IMR-90 (cell line): Measurements from ENCODE around the gene SPAG8. TPM values are rescaled to one million over a fixed set of nuclear protein-coding genes. Genes with fewer than 3 reads are reported as not detected.

ENCODE experiments used
- ATAC-seq: fragments of 200-7000 bp; cut with Tn5 transposase; 2 replicates; pipeline ENCODE4 v1.9.1; 2020; ENCODE audit warnings: low read depth, mild to moderate bottlenecking, moderate library complexity
- BruUV-seq: library from RNA; stranded (reverse); fragments of 400-500 nt; replicated peaks from 2 replicates; lab custom pipeline; 2021; lab: Mats Ljungman, UMichigan
- CTCF ChIA-PET: fragments of 300-600 bp; formaldehyde crosslinking; extraction: SDS; loops from one replicate; lab custom pipeline; 2021; ENCODE audit warnings: antibody characterized with exemption; lab: Yijun Ruan, JAX
- POLR2A ChIA-PET: fragments of 300-600 bp; sonication (Branson Sonifier 250); formaldehyde crosslinking; loops from one replicate; lab custom pipeline; 2022; ENCODE audit warnings: antibody characterized with exemption; ENCODE audit not compliant: unreplicated experiment; lab: Charles Lee
- DNase-seq: peaks from one replicate; pipeline ENCODE4 v3.0.0; 2013
- H2AFZ ChIP-seq: replicated peaks from 2 replicates; pipeline ENCODE3; 2013; ENCODE audit warnings: low read length, mild to moderate bottlenecking; ENCODE audit not compliant: poor library complexity
- H2AK5ac ChIP-seq: 2 replicates; pipeline ENCODE4 v1.6.1; 2013; ENCODE audit warnings: low read depth, low read length, inconsistent platforms
- H2AK9ac ChIP-seq: replicated peaks from 2 replicates; pipeline ENCODE3; 2013; ENCODE audit warnings: mild to moderate bottlenecking, low read depth, low read length, moderate library complexity; ENCODE audit not compliant: poor library complexity
- H2BK120ac ChIP-seq: 2 replicates; pipeline ENCODE4 v1.6.1; 2013; ENCODE audit warnings: low read depth, low read length, inconsistent platforms
- H2BK15ac ChIP-seq: 3 replicates; pipeline ENCODE4 v1.6.1; 2013; ENCODE audit warnings: low read depth, low read length, inconsistent platforms
- H2BK20ac ChIP-seq: 2 replicates; pipeline ENCODE4 v1.6.1; 2013; ENCODE audit warnings: low read depth, mild to moderate bottlenecking, inconsistent platforms, low read length, moderate library complexity
- H2BK5ac ChIP-seq: 2 replicates; pipeline ENCODE4 v1.6.1; 2013; ENCODE audit warnings: mild to moderate bottlenecking, low read depth, low read length, inconsistent platforms; ENCODE audit not compliant: poor library complexity, severe bottlenecking
- H3K14ac ChIP-seq: replicated peaks from 2 replicates; pipeline ENCODE4 v1.6.1; 2013; ENCODE audit warnings: low read depth, low read length, inconsistent platforms
- H3K18ac ChIP-seq: 2 replicates; pipeline ENCODE4 v1.6.1; 2013; ENCODE audit warnings: low read depth, low read length, control low read depth
- H3K23ac ChIP-seq: 2 replicates; pipeline ENCODE4 v1.6.1; 2013; ENCODE audit warnings: low read depth, low read length, inconsistent platforms
- H3K27ac ChIP-seq: 2 replicates; pipeline ENCODE4 v1.5.1; 2013; ENCODE audit warnings: mild to moderate bottlenecking, control low read depth, low read length; ENCODE audit not compliant: insufficient read depth
- H3K27me3 ChIP-seq: 2 replicates; pipeline ENCODE4 v1.6.1; 2013; ENCODE audit warnings: low read length; ENCODE audit not compliant: control insufficient read depth, insufficient read depth
- H3K36me3 ChIP-seq: 2 replicates; pipeline ENCODE4 v1.6.1; 2013; ENCODE audit warnings: low read length, mixed read lengths; ENCODE audit not compliant: control insufficient read depth, insufficient read depth
- H3K4ac ChIP-seq: 2 replicates; pipeline ENCODE4 v1.6.1; 2013; ENCODE audit warnings: low read depth, low read length, inconsistent platforms
- H3K4me1 ChIP-seq: 2 replicates; pipeline ENCODE4 v1.6.1; 2013; ENCODE audit warnings: low read length, mixed read lengths; ENCODE audit not compliant: control insufficient read depth, insufficient read depth
- H3K4me2 ChIP-seq: 2 replicates; pipeline ENCODE4 v1.6.1; 2013; ENCODE audit warnings: low read depth, mild to moderate bottlenecking, control low read depth, low read length, moderate library complexity
- H3K4me3 ChIP-seq: 2 replicates; pipeline ENCODE4 v1.5.1; 2013; ENCODE audit warnings: low read depth, mild to moderate bottlenecking, control low read depth, low read length, moderate library complexity; ENCODE audit not compliant: insufficient read depth
- H3K56ac ChIP-seq: 2 replicates; pipeline ENCODE4 v1.6.1; 2013; ENCODE audit warnings: low read length, inconsistent platforms; ENCODE audit not compliant: insufficient read depth; ENCODE audit errors: extremely low read depth
- H3K79me1 ChIP-seq, 2 experiments: 2 replicates each; pipeline ENCODE4 v1.6.1; 2013; ENCODE audit warnings: low read length in 2 of 2, inconsistent platforms in 1 of 2, low read depth in 1 of 2
- H3K9ac ChIP-seq: 2 replicates; pipeline ENCODE4 v1.6.1; 2013; ENCODE audit warnings: low read depth, low read length, control low read depth
- H3K9me1 ChIP-seq: 2 replicates; pipeline ENCODE4 v1.6.1; 2013; ENCODE audit warnings: low read length, inconsistent platforms; ENCODE audit not compliant: insufficient read depth
- H3K9me3 ChIP-seq: 2 replicates; pipeline ENCODE4 v1.6.1; 2013; ENCODE audit warnings: low read length; ENCODE audit not compliant: control insufficient read depth, insufficient read depth
- H4K20me1 ChIP-seq: 2 replicates; pipeline ENCODE4 v1.6.1; 2013; ENCODE audit warnings: low read length, inconsistent platforms; ENCODE audit not compliant: insufficient read depth
- H4K5ac ChIP-seq: 2 replicates; pipeline ENCODE4 v1.6.1; 2013; ENCODE audit warnings: mild to moderate bottlenecking, low read depth, low read length, control low read depth
- H4K8ac ChIP-seq, 2 experiments: 2 replicates each; pipeline ENCODE4 v1.6.1; 2013; ENCODE audit warnings: low read depth in 2 of 2, low read length in 2 of 2, control low read depth in 1 of 2, inconsistent platforms in 1 of 2
- H4K91ac ChIP-seq: 2 replicates; pipeline ENCODE4 v1.6.1; 2013; ENCODE audit warnings: low read depth, low read length, inconsistent platforms; ENCODE audit not compliant: insufficient read depth
- BHLHE40 ChIP-seq: fragments of 150-350 bp; IDR thresholded peaks from 2 replicates; pipeline ENCODE4 v1.6.1; 2016; ENCODE audit warnings: mild to moderate bottlenecking, low read depth, low read length
- CEBPB ChIP-seq: IDR thresholded peaks from 2 replicates; pipeline ENCODE4 v1.6.1; 2012; ENCODE audit warnings: low read depth, low read length, improper control_type of control experiment
- CHD1 ChIP-seq: IDR thresholded peaks from 2 replicates; pipeline ENCODE4 v1.6.1; 2012; ENCODE audit warnings: low read depth, low read length, improper control_type of control experiment
- CTCF ChIP-seq: conservative IDR thresholded peaks from 2 replicates; pipeline ENCODE4 v1.5.1; 2012; ENCODE audit warnings: mild to moderate bottlenecking, low read depth, low read length, improper control_type of control experiment
- ELK1 ChIP-seq: fragments of 150-350 bp; IDR thresholded peaks from 2 replicates; pipeline ENCODE4 v1.6.1; 2016; ENCODE audit warnings: low read depth, mild to moderate bottlenecking, low read length, moderate library complexity, borderline replicate concordance
- FOS ChIP-seq: fragments of 150-350 bp; IDR thresholded peaks from 2 replicates; pipeline ENCODE4 v1.6.1; 2016; ENCODE audit warnings: low read depth, low read length
- MAFK ChIP-seq: IDR thresholded peaks from 2 replicates; pipeline ENCODE4 v1.6.1; 2012; ENCODE audit warnings: low read depth, low read length, improper control_type of control experiment
- MAZ ChIP-seq: IDR thresholded peaks from 2 replicates; pipeline ENCODE4 v1.6.1; 2012; ENCODE audit warnings: low read depth, mild to moderate bottlenecking, low read length, improper control_type of control experiment, moderate library complexity, borderline replicate concordance
- MXI1 ChIP-seq: IDR thresholded peaks from 2 replicates; pipeline ENCODE4 v1.6.1; 2012; ENCODE audit warnings: low read depth, mild to moderate bottlenecking, low read length, moderate library complexity, borderline replicate concordance
- NFE2L2 ChIP-seq: fragments of 150-350 bp; IDR thresholded peaks from 2 replicates; pipeline ENCODE4 v1.6.1; 2016; ENCODE audit warnings: low read depth, mild to moderate bottlenecking, low read length
- POLR2A ChIP-seq: IDR thresholded peaks from 2 replicates; pipeline ENCODE4 v1.6.1; 2012; ENCODE audit warnings: mild to moderate bottlenecking, low read depth, low read length
- RAD21 ChIP-seq: IDR thresholded peaks from 2 replicates; pipeline ENCODE4 v1.6.1; 2012; ENCODE audit warnings: low read length, improper control_type of control experiment
- RFX5 ChIP-seq: IDR thresholded peaks from 2 replicates; pipeline ENCODE4 v1.8.0; 2012; ENCODE audit warnings: low read depth, mild to moderate bottlenecking, low read length, moderate library complexity
- SMC3 ChIP-seq: fragments of 150-350 bp; IDR thresholded peaks from 2 replicates; pipeline ENCODE4 v1.6.1; 2016; ENCODE audit warnings: low read depth, mild to moderate bottlenecking, antibody characterized with exemption, low read length, moderate library complexity
- USF2 ChIP-seq: fragments of 150-350 bp; IDR thresholded peaks from 2 replicates; pipeline ENCODE4 v1.6.1; 2017; ENCODE audit warnings: mild to moderate bottlenecking, antibody characterized with exemption, low read length, low read depth
- WGBS, 2 experiments: methylation state at CpG; one replicate each; pipeline versions ENCODE4 v1.1.5 to v1.1.7; 2013; ENCODE audit warnings: missing lambda C conversion rate in 2 of 2; ENCODE audit not compliant: insufficient read length in 1 of 2; ENCODE audit errors: extremely low coverage in 2 of 2; 5-methylcytosine and 5-hydroxymethylcytosine counted together
- dilution Hi-C: fragments of 300-500 bp; cut with HindIII; formaldehyde crosslinking; loops from one replicate; pipeline ENCODE4 v1.14.3; 2018; ENCODE audit warnings: low sequenced_read_pairs; ENCODE audit not compliant: unreplicated experiment
- in situ Hi-C: fragments of 300-500 bp; cut with MboI; formaldehyde crosslinking; loops from 3 replicates; pipeline ENCODE4 v1.14.3; 2019; ENCODE audit warnings: low sequenced_read_pairs, inconsistent platforms, mixed read lengths
- intact Hi-C: fragments of 100-400 bp; cut with micrococcal nuclease; formaldehyde crosslinking; loops from 2 replicates; pipeline ENCODE4 v1.10.0; 2022
- polyA plus RNA-seq, 3 experiments: library from polyadenylated mRNA; depleted of rRNA; stranded (reverse); fragments of >200 nt; gene quantifications; 2 replicates each; pipeline ENCODE4 v1.2.3, GENCODE V29; 2012; ENCODE audit warnings: low replicate concordance in 1 of 3
- total RNA-seq: library from RNA; depleted of rRNA; stranded (reverse); fragments of >200 nt; gene quantifications from 2 replicates; pipeline ENCODE4 v1.2.3, GENCODE V29; 2012

The SPAG8 gene
- total and polyA plus RNA-seq, 2 of the 4 experiments (the other 2 are of a cell fraction) = 0.72 to 0.84 TPM

- dilution Hi-C loops (no loop called here), intact Hi-C loops (no loop called here), in situ Hi-C loops (loop anchor here (5.0 kb wide), 1 partner anchor 107 kb away; no protein-coding TSS in a partner anchor)
- ChIA-PET POLR2A (no interaction called here), CTCF (interaction anchor here (0.6 to 0.7 kb wide), 2 partner anchors 51 to 611 kb away, joined by 3 read pairs; no protein-coding TSS in a partner anchor)
- Histone ChIP-seq H2BK15ac (no peak overlapping the region), H3K9me1 (no peaks in the 10 kb centered on the region; the same call in 1 of the 2 replicates), H2AFZ (peak overlapping the region; percentile 55), H3K4me3 (no peak overlapping the region), H3K27me3 (peaks cover 27% of the 10 kb centered on the region), H3K4ac (no peak overlapping the region), H4K91ac (no peak overlapping the region), H2BK120ac (no peak overlapping the region), H2AK5ac (no peak overlapping the region), H3K14ac (no peak overlapping the region), H3K27ac (no peak overlapping the region), H3K4me1 (peaks cover 1% of the 10 kb centered on the region; the same call in 1 of the 2 replicates), H3K9me3 (no peaks in the 10 kb centered on the region), H2BK20ac (no peak overlapping the region), H4K8ac (no peak overlapping the region), H4K20me1 (no peaks in the 10 kb centered on the region), H3K9ac (no peak overlapping the region), H4K5ac (no peak overlapping the region), H2AK9ac (no peak overlapping the region), H3K18ac (no peak overlapping the region), H3K36me3 (no peaks in the 10 kb centered on the region), H3K56ac (no peak overlapping the region), H2BK5ac (no peak overlapping the region), H3K23ac (no peak overlapping the region), H3K79me1 (no peaks in the 10 kb centered on the region), H3K4me2 (no peak overlapping the region)
- ATAC-seq (no peak), DNase-seq (no peak)
- BruUV-seq = no TSS peak
- WGBS, 2 experiments = no CpG with 5 or more reads among the region's 7 CpGs
- TF ChIP-seq FOS (no peak), ELK1 (no peak), NFE2L2 (no peak), CHD1 (no peak), USF2 (no peak), CEBPB (no peak), BHLHE40 (no peak), MXI1 (no peak), POLR2A (no peak), MAZ (no peak), SMC3 (no peak), CTCF (no peak), RAD21 (no peak), RFX5 (no peak), MAFK (no peak)
Measured at GRCh38 chr9:35774907-35775635, 37.0 kb downstream of the SPAG8 start.
